ENCODE measurements around the gene JARID2. TPM values are rescaled to one million over a fixed set of nuclear protein-coding genes. Genes with fewer than 3 reads are reported as not detected.

The JARID2 gene
- total and polyA plus RNA-seq, 2 of the 8 experiments (the other 6 are each of a cell fraction or from before 2014, with no cell fraction given): 60.1 to 239 TPM

- no peak for TF ChIP-seq SP2 (IDR thresholded peaks at IDR 0.05; ENCODE audit: low read length)
- TF ChIP-seq YY1 (IDR thresholded peaks at IDR 0.05; ENCODE audit: low read depth, low read length): no peak
Observed at GRCh38 chr6:15382712-15383111, 136.8 kb downstream of the JARID2 start (continued).
